ENCODE data around the gene GIT2. TPM values are rescaled to one million over a fixed set of nuclear protein-coding genes. Genes with fewer than 3 reads are reported as not detected.

GIT2 gene
- total and polyA plus RNA-seq, 2 experiments from 2014 or later: 21.5 to 22.4 TPM

DNA sequence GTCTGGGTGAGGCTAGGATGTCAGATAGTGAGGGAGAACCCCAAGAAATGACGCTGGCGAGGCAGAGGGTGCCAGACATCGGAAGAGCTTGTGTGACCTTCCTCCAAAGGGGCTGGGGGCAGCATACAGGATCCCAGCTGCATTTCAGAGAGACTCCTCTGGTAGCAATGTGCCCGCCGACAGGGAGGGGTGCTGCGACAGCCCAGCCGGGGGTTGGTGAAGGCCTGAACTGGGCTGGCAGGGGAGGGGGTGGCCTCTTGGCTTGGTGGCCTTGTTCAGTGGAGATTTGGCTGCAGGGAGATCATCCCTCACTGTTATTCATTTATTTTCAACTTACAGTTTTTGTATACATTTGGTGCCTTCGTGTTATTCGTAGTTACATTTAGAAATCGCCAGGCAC, 90.9 kb downstream of the GIT2 start:
- no peak for DNase-seq (ENCODE audit: low spot score)
- 95% methylated on average over 10 of the region's 10 CpGs for WGBS (ENCODE audit: low lambda C conversion rate, missing lambda C conversion rate)
- Histone ChIP-seq H3K9me2 (replicated peaks; ENCODE audit: insufficient read depth) (no peaks in the 10 kb centered on the region), H3K4me2 (no peak overlapping the region), H3K4me1 (ENCODE audit: insufficient read depth) (peaks cover 11% of the 10 kb centered on the region), H3K36me3 (replicated peaks; ENCODE audit: insufficient read depth, low read depth) (no peaks in the 10 kb centered on the region), H3K9me3 (ENCODE audit: low read depth) (no peaks in the 10 kb centered on the region), H3K4me3 (no peak overlapping the region), H2AFZ (no peak overlapping the region), H4K20me1 (ENCODE audit: insufficient read depth, poor library complexity, severe bottlenecking) (no peaks in the 10 kb centered on the region), H3K27me3 (no peaks in the 10 kb centered on the region), H3K79me2 (peaks cover 15% of the 10 kb centered on the region), H3K27ac (no peak overlapping the region)
- TF ChIP-seq, protein P1, sequence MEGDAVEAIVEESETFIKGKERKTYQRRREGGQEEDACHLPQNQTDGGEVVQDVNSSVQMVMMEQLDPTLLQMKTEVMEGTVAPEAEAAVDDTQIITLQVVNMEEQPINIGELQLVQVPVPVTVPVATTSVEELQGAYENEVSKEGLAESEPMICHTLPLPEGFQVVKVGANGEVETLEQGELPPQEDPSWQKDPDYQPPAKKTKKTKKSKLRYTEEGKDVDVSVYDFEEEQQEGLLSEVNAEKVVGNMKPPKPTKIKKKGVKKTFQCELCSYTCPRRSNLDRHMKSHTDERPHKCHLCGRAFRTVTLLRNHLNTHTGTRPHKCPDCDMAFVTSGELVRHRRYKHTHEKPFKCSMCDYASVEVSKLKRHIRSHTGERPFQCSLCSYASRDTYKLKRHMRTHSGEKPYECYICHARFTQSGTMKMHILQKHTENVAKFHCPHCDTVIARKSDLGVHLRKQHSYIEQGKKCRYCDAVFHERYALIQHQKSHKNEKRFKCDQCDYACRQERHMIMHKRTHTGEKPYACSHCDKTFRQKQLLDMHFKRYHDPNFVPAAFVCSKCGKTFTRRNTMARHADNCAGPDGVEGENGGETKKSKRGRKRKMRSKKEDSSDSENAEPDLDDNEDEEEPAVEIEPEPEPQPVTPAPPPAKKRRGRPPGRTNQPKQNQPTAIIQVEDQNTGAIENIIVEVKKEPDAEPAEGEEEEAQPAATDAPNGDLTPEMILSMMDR (IDR thresholded peaks at IDR 0.05; ENCODE audit: poor library complexity): no peak
- TF ChIP-seq EZH2phosphoT487 (IDR thresholded peaks at IDR 0.05; ENCODE audit: low read depth, severe bottlenecking, unreplicated experiment): no peak
- TF ChIP-seq EZH2 (IDR thresholded peaks at IDR 0.05; ENCODE audit: borderline replicate concordance): no peak

DNA sequence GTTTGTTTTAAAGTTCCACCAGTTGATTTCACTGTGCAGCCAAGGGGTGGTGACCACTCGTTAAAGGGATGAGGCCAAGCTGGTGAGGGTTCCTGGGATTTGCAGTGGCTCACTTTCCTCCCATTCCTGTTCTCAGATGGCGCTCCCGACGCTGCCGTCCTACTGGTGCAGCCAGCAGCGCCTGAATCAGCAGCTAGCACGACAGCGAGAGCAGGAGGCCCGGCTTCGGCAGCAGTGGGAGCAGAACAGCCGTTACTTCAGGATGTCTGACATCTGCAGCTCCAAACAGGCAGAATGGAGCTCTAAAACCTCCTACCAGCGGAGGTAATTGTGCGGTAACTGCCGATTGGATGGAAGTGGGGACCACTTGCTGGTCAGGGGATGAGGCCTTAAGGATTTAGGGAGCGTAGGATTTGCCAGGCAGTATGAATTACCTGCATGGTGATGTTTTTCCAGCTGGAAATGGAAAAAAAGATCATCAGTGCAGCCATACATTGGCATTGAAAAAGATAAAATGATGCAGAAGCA, 93.2 kb downstream of the GIT2 start:
- Histone ChIP-seq H3K4me1 (ENCODE audit: insufficient read depth) (peaks cover 17% of the 10 kb centered on the region), H3K9me2 (replicated peaks; ENCODE audit: insufficient read depth) (no peaks in the 10 kb centered on the region), H3K36me3 (replicated peaks; ENCODE audit: insufficient read depth, low read depth) (no peaks in the 10 kb centered on the region), H3K9me3 (ENCODE audit: low read depth) (no peaks in the 10 kb centered on the region), H3K4me2 (no peak overlapping the region), H3K79me2 (peaks cover 15% of the 10 kb centered on the region), H3K4me3 (no peak overlapping the region), H3K27ac (no peak overlapping the region), H2AFZ (no peak overlapping the region), H3K27me3 (no peaks in the 10 kb centered on the region), H4K20me1 (ENCODE audit: insufficient read depth, poor library complexity, severe bottlenecking) (no peaks in the 10 kb centered on the region)
- DNase-seq (ENCODE audit: low spot score): no peak
- no peak for TF ChIP-seq EZH2 (IDR thresholded peaks at IDR 0.05; ENCODE audit: borderline replicate concordance)
- TF ChIP-seq, protein P1 (IDR thresholded peaks at IDR 0.05; ENCODE audit: poor library complexity): no peak
- no peak for TF ChIP-seq EZH2phosphoT487 (IDR thresholded peaks at IDR 0.05; ENCODE audit: low read depth, severe bottlenecking, unreplicated experiment)
- WGBS (ENCODE audit: low lambda C conversion rate, missing lambda C conversion rate): 88% methylated on average over 14 of the region's 15 CpGs

DNA sequence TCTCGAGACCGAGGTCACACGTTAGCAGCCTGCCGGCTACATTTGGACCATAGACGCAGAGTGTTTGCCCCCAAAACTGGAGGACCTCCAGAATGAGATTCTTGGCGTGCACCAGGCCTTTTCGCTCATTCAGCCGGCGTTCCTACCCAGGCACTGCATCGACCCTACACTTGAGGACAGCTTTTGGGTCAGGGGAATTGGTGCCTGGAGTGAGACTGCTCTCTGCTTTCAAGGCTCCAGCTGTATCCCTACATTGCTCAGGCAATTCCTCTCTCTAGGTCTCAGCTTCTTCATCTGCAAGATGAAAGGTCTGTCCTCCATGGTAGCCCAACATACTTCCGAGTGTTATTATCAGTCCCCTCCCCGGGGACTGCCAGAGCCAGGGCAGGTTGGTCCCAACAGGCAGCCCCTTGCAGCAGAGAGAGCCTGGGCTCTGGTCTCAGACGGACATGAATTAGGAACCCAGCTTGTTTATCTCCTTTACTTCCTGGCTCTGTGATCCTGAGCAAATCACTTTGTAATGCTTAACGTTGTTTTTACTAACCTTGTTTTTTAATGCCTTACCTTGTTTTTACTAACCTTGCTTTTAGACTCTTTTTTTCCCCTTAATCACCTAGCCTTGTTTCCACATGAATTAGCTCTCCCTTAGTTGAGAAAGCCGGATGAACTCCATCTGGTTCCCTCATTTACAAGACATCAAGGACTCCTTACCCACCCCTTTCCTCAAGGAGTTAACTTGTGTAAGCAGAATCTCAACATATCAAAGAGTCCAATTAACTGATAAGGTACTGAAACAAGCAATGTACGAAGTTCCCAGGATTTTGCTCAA, 95.2 kb downstream of the GIT2 start:
- Histone ChIP-seq H3K4me2 (peak overlapping the region; percentile 98), H3K9me2 (replicated peaks; ENCODE audit: insufficient read depth) (no peaks in the 10 kb centered on the region), H3K4me3 (peak overlapping the region; percentile 89), H3K9me3 (ENCODE audit: low read depth) (no peaks in the 10 kb centered on the region), H3K27ac (peak overlapping the region; percentile 93), H2AFZ (peak overlapping the region; percentile 98), H3K4me1 (ENCODE audit: insufficient read depth) (peaks cover 17% of the 10 kb centered on the region), H3K36me3 (replicated peaks; ENCODE audit: insufficient read depth, low read depth) (no peaks in the 10 kb centered on the region), H3K79me2 (peaks cover 15% of the 10 kb centered on the region), H3K27me3 (no peaks in the 10 kb centered on the region), H4K20me1 (ENCODE audit: insufficient read depth, poor library complexity, severe bottlenecking) (no peaks in the 10 kb centered on the region)
- WGBS (ENCODE audit: low lambda C conversion rate, missing lambda C conversion rate): 3% methylated on average over 16 of the region's 16 CpGs
- no peak for DNase-seq (ENCODE audit: low spot score)
- TF ChIP-seq, protein P1 (IDR thresholded peaks at IDR 0.05; ENCODE audit: poor library complexity): no peak
- no peak for TF ChIP-seq EZH2phosphoT487 (IDR thresholded peaks at IDR 0.05; ENCODE audit: low read depth, severe bottlenecking, unreplicated experiment)
- no peak for TF ChIP-seq EZH2 (IDR thresholded peaks at IDR 0.05; ENCODE audit: borderline replicate concordance)

Measured in hepatocyte (in vitro differentiated cells).